ENCODE measurements around the gene MYOT.
"Not testable (repeated sequence)": the region's sequence is repeated elsewhere in the genome, so short reads cannot be mapped to it uniquely, and the experiment has no call there.

Gene MYOT

GRCh38 chr5:137856916-137857862 is 10.5 kb upstream of the MYOT start:
- no peak for DNase-seq

GRCh38 chr5:137858223-137858916 is 9.3 kb upstream of the MYOT start:
- no peak for DNase-seq

GRCh38 chr5:137858954-137859353 is 8.7 kb upstream of the MYOT start:
- no peak for DNase-seq

- no peak for DNase-seq
These were observed 5.4 kb upstream of the MYOT start for GRCh38 chr5:137862251-137862650.

GRCh38 chr5:137863653-137864052 is 4.0 kb upstream of the MYOT start:
- not testable (repeated sequence) for DNase-seq

GRCh38 chr5:137866541-137867388 is 895 bp upstream of the MYOT start:
- DNase-seq: no peak

DNA sequence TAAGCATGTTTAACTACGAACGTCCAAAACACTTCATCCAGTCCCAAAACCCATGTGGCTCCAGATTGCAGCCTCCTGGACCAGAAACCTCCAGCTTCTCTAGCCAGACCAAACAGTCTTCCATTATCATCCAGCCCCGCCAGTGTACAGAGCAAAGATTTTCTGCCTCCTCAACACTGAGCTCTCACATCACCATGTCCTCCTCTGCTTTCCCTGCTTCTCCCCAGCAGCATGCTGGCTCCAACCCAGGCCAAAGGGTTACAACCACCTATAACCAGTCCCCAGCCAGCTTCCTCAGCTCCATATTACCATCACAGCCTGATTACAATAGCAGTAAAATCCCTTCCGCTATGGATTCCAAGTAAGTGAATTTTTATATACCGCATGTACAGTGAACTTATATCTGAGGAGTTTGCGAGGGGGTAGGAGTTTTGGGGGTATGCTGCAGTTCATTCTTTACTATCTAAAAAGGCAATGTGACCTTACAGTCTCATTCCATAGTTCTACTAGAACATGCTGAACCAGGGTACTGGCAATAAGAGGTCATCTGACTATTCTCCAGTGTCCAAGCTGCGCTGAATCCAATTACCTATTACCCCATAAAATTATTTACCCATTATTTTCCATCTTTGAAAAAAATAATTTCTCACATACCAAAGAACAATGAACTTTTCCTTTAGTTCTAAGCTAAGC is 3.1 kb downstream of the MYOT start:
- DNase-seq: no peak

DNA sequence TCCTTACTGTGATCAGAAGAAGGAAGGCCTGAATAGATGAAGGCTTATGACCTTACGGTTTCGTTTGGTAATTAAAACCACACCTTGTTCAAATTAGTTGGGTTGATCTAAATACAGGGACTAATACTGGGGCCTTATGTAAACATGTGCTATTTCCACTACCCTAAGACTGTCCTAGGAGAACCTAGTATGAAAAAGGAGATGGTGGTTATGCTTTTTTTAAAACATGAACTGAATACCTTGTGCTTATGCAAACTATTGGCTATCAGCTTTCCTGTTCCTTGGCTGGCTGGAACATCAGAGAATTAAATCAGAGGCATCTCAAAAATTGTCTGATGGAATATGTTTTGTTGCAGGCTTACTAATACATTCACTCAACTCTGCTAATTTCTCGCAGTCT is 3.9 kb downstream of the MYOT start:
- no peak for DNase-seq

DNA sequence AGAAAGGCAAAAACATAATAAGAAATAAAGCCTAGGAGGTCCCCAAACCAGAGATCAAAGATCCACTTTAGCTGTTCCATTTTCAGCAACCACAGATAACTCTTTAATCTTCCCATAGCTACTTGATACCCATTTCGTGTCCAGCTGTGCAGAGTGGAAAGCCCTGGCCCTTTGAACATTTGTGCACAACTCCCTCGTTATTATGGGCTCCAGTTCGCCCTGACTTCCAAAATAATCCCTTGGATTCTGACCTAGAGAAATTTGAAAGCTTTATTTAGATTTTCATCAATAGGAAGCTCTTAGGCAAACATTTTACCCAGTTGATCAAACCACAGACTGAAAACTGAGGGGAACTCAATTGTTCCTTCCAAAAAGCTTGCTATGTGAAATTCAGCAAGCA is 4.8 kb downstream of the MYOT start:
- no peak for DNase-seq

- DNase-seq: no peak
These were observed 8.4 kb downstream of the MYOT start for GRCh38 chr5:137876101-137876500.

GRCh38 chr5:137880313-137880712 is 12.7 kb downstream of the MYOT start:
- DNase-seq: no peak

- no peak for DNase-seq
These were observed 20.2 kb downstream of the MYOT start for GRCh38 chr5:137887831-137888230.

- no peak for DNase-seq
These were observed 20.8 kb downstream of the MYOT start for GRCh38 chr5:137888466-137888862.

- no peak for DNase-seq
These were observed 21.5 kb downstream of the MYOT start, which contains the start of gene PKD2L2 for GRCh38 chr5:137888863-137889759. TSS of gene PKD2L2 (plus strand) at chr5:137889457. CDS start at chr5:137889492, 35 bp downstream.

DNA sequence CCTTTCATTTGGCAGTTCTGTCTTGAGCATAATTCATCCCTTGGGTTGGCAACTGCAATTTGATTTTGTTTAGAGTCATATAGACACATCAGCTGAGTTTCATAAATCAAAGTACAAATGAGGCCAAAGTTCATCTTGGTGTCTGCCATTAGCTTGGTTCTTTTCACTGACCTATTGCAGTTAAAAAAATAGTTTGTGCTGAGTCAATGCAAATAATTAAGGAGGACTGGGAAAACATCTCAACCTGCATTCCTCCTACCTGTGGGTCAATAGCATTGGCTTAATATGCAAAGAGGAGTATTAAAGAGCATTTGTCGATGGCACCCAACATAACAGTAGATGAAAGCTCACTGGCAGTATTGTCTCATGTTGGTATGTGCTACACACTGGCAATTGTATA is 23.2 kb downstream of the MYOT start:
- DNase-seq: no peak

GRCh38 chr5:137891849-137892248 is 24.2 kb downstream of the MYOT start:
- no peak for DNase-seq

GRCh38 chr5:137894586-137894985 is 26.9 kb downstream of the MYOT start:
- DNase-seq: no peak

DNA sequence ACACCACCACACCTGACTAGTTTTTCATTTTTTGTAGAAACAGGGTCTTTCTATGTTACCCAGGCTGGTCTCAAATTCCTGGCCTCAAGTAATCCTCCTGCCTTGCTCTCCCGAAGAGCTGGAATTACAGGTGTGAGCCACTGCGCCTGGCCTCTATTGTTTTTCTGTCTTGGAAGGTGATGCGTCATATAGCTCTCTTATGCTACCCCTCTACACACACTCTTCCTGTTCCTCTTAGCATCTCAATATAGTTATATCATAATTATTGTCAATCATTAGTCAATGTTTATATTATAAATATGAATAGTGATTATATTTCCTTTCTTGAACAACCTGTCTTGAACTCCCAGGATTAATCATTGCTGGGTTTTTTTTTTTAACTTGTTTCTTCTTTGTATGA is 28.9 kb downstream of the MYOT start:
- DNase-seq: no peak

DNA sequence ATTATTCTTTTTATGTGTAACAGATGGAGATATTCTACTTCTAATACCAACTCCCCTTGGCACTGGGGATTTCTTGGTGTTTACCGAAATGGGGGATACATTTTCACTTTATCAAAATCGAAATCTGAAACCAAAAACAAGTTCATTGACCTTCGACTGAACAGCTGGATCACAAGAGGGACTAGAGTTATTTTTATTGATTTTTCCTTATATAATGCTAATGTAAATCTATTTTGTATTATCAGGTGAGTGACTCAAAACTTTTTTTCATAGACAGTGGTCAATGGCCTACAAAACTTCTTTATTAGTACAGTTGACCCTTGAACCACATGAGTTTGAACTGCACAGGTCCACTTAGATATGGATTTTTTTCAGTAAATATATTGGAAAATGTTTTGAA is 31.8 kb downstream of the MYOT start:
- no peak for DNase-seq

GRCh38 chr5:137901011-137901817 is 33.6 kb downstream of the MYOT start:
- DNase-seq: no peak

All from NCI-H2171 (cell line).